Measurements from ENCODE around the gene AHCTF1.

AHCTF1 gene

DNA sequence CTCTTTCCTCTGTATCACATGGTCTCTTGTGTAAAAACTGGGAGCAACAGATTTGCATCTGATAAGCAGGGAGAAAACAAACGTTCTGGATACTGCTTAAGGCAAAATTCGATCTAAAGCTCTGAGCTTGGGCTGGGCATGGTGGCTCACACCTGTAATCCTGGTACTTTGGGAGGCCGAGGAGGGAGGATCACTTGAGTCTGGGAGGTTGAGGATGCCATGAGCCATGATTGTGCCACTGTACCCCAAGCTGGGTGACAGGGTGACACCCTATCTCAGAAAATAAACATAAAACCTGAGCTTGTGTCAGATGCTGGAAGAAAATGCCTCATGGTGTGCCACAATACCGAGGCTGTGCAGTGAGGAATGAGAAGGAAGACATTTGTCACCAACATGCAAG is 133.6 kb downstream of the AHCTF1 start:
- no peak for FAIRE-seq

- no peak for FAIRE-seq
Measured at GRCh38 chr1:246797597-246797996, 134.2 kb downstream of the AHCTF1 start.

GRCh38 chr1:246797157-246797556 is 134.6 kb downstream of the AHCTF1 start:
- FAIRE-seq, result no peak

- FAIRE-seq, result no peak
Measured at GRCh38 chr1:246795906-246796694, 135.6 kb downstream of the AHCTF1 start.

GRCh38 chr1:246794828-246795671 is 136.7 kb downstream of the AHCTF1 start:
- no peak for FAIRE-seq

- no peak for FAIRE-seq
Measured at GRCh38 chr1:246794048-246794827, 137.5 kb downstream of the AHCTF1 start.

- FAIRE-seq, result no peak
Measured at GRCh38 chr1:246793356-246793896, 138.3 kb downstream of the AHCTF1 start.

DNA sequence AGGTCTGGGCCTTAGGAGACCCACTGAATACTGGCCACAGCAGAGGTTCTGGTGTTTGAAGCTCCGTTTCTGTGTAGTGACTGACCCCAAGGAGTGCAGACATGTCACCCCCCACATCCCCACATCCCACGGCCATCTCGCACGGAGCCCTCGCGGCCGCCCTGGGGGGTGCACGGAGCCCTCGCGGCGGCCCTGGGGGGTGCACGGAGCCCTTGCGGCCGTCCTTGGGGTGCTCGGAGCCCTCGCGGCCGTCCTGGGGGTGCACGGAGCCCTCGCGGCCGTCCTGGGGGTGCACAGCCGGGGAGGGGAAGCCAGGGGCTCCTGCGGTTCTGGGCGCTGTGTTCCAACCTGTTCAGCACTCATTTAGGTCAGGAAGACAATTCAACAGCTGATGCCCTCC is 139.1 kb downstream of the AHCTF1 start:
- FAIRE-seq, result no peak

GRCh38 chr1:246791303-246791918 is 140.3 kb downstream of the AHCTF1 start:
- FAIRE-seq, result no peak

DNA sequence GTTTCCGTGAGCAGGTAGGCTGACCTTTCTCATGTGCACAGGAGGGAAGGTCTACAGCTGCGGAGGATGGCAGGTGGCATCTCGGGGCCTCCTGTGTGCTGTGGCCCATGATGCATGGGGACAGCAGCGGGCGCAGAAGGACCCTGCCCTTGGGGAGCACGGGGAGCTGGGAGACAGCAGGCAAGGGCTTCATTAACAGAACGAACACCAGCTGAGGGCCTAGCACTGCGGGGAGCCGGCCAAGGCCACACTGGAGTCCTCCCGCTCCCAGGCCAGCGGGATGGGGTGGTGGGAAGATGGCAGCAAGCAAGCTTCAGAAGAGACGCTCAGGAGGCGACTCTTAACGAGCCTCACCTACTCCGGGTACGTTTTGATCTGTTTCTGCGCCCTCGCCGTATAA is 140.9 kb downstream of the AHCTF1 start:
- no peak for FAIRE-seq

- FAIRE-seq, result no peak
Measured at GRCh38 chr1:246790364-246790763, 141.4 kb downstream of the AHCTF1 start.

GRCh38 chr1:246789454-246790339 is 142.1 kb downstream of the AHCTF1 start:
- FAIRE-seq, result no peak
